ENCODE measurements around the gene PEAR1. TPM values are rescaled to one million over a fixed set of nuclear protein-coding genes. Genes with fewer than 3 reads are reported as not detected.

Gene PEAR1, protein sequence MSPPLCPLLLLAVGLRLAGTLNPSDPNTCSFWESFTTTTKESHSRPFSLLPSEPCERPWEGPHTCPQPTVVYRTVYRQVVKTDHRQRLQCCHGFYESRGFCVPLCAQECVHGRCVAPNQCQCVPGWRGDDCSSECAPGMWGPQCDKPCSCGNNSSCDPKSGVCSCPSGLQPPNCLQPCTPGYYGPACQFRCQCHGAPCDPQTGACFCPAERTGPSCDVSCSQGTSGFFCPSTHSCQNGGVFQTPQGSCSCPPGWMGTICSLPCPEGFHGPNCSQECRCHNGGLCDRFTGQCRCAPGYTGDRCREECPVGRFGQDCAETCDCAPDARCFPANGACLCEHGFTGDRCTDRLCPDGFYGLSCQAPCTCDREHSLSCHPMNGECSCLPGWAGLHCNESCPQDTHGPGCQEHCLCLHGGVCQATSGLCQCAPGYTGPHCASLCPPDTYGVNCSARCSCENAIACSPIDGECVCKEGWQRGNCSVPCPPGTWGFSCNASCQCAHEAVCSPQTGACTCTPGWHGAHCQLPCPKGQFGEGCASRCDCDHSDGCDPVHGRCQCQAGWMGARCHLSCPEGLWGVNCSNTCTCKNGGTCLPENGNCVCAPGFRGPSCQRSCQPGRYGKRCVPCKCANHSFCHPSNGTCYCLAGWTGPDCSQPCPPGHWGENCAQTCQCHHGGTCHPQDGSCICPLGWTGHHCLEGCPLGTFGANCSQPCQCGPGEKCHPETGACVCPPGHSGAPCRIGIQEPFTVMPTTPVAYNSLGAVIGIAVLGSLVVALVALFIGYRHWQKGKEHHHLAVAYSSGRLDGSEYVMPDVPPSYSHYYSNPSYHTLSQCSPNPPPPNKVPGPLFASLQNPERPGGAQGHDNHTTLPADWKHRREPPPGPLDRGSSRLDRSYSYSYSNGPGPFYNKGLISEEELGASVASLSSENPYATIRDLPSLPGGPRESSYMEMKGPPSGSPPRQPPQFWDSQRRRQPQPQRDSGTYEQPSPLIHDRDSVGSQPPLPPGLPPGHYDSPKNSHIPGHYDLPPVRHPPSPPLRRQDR
- 71.5 TPM for polyA plus RNA-seq (2013, experiment 1 of 2; ENCODE audit: insufficient read length)
- polyA plus RNA-seq (2013, experiment 2 of 2; ENCODE audit: insufficient read length), result 74.0 TPM

DNA sequence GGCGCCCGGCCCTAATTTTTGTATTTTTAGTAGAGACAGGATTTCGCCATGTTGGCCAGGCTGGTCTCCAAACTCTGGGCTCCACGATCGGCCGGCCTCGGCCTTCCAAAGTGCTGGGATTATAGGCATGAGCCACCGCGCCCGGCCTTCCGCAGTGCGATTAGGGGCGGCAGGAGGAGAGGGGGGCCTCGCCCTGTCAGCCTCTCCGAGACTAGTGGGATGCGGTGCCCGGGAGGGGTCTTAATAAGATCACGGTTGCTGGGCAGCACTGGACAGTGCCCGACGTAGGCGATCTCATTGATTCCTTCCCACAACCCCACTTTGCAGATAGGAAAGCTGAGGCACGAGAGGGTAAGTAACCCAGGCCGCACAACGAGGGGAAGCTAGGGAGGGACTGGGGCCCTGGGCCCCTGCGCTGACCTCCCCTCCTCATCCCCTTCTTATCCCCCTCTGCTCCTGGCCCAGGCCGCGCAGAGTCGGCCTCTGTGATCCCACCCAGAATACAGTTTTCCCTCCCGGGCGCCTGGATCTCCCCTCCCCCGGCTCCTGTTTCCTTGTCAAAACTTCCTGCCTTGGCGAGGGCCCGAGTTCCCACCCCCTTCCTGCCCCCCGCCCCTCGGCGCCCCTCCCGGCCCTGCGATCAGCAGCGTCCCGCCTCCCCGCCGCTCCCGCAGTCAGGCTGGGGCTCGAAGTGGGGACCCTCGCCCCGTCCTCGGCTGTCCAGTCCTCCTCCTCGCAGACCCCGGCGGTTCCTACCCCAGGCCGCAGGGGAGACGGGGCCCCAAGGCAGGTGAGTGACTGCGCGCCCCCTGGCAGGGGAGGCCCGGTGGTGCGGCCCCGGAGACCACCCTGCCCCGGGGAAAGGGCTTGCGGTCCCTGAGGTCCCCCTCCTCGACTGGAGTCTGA is at the start of gene PEAR1:
TSS of gene PEAR1 (plus strand) at position 671 of the 906 bp plus-strand sequence. CDS start 10,209 bp downstream, outside the sequence.
- peak; percentile 72 for DNase-seq

DNA sequence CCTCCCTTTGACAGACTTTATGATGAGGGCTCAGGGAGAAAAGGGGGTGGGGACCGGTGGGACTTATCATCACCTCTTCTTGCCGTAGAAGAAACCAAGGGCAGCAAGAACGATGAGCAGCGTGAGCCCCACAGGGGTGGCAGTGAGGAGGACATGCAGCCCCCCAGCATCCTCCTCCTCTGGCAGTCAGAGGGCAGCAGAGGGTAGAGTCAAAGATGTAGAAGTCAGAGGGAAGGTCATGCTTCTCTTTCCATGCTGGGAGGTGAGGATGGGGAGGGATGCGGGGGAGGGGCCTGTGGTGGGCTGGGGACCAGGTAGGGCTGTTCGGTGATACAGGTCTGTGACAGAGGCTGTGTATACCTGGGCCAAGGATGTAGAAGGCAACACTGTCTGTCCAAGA is 49.4 kb upstream of the PEAR1 start:
- no peak for DNase-seq

DNA sequence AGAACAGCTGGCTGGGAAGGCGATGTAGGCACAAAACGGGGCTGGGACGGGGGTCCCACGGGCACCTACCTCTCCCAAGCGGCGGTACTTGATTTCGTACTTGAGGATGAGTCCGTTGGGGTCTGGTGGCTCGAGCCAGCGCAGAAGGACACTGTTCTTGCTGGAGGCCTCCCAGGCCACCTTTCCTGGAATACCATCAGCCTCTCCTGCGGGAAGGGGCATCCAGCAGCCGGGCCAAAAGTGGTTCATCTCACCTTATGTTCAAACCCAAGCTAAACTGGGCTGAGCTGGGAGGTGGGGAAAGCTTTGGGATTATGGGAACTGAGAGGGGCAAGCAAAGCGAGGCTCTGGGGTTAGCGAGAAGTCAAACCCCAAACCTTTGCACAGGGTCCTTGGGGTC is 48.9 kb upstream of the PEAR1 start:
- DNase-seq, result no peak

DNA sequence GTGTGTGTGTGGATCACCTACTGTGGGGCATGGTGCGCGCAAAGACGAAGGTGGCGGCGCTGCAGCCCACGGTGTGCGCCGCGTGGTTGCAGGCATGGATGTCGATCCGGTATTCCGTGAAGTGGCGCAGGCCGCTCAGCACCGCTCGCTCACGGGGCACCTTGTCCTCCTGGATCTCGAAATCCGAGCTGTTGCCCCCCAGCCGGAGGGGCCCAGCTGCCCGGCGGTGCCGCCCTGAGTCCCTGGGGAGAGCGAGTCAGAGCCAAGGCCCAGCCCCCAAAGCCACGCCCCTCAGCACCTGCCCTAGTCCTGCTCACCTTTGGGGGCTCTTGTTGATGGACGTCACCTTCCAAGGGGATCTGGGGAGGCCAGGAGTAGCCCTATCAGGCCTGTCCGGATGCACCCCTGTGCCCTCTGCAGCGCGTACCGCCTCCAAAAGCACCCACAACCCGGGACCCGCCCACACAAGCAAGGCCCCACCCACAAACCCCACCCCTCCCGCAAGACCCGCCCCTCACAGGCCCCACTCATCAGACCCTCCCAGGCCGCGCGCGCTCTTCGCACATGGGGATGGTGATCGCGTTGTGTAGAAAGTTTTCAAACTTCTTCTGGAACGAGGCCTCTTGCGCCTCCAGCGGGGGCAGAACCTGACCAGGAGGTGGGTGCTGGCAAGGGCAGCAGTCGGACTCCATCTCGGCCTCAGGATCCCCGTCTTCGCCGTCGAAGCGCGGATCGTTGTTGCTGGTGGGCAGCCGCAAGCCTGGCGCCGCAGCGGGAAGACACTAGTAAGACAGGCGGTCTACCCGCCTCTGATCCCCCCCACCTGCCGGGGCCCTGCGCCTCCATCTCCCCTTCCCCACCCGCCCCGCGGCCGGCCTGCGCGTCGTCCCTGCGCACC is 48.2 kb upstream of the PEAR1 start:
- no peak for DNase-seq

DNA sequence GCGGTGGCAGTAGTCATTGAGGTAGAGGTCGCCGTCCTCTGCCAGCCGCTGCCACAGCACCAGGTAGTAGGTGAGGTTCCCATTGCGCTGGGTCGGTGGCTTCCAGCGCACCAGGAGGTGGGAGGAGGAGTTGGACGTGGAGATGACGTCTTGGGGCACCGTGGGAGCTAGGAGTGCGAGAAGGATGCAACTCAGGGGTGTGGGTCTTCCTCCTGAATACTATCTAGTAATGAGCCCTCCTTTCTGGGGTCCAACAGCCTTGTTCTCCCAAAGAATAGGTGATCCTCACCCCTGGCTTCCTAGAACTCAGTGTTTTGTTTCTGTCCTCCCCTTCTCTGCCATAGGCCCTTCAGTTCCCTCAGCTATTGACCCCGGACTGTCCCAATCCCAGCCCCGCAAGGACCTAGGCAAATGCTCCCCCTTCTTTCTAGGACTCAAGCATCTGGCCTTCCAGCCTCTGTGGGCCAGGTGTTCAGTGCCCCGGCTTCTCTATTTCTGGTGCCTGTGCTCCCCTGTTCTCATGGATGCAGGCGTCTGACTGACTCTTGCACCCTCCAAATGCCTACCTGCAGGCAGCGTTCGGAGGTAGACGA is 47.5 kb upstream of the PEAR1 start:
- no peak for DNase-seq

DNA sequence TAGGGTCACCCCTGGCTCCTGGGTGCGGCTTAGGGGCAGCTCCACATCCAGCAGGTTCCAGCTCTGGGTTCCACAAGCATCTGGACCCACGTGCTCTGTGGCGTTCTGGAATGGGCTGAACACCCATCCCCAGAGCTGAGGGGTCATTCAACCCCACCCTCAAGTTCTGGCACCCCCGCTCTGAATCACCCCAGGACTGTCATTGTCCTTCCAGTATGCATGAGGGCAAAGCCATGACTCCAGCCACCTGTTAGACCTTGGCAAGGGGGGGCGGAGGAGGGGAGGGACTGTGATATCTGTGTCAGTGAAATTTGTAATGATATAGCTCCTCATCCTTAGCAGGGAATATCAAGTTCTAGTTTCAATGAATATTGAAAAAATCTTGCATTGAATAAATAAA is 46.9 kb upstream of the PEAR1 start:
- DNase-seq, result no peak

DNA sequence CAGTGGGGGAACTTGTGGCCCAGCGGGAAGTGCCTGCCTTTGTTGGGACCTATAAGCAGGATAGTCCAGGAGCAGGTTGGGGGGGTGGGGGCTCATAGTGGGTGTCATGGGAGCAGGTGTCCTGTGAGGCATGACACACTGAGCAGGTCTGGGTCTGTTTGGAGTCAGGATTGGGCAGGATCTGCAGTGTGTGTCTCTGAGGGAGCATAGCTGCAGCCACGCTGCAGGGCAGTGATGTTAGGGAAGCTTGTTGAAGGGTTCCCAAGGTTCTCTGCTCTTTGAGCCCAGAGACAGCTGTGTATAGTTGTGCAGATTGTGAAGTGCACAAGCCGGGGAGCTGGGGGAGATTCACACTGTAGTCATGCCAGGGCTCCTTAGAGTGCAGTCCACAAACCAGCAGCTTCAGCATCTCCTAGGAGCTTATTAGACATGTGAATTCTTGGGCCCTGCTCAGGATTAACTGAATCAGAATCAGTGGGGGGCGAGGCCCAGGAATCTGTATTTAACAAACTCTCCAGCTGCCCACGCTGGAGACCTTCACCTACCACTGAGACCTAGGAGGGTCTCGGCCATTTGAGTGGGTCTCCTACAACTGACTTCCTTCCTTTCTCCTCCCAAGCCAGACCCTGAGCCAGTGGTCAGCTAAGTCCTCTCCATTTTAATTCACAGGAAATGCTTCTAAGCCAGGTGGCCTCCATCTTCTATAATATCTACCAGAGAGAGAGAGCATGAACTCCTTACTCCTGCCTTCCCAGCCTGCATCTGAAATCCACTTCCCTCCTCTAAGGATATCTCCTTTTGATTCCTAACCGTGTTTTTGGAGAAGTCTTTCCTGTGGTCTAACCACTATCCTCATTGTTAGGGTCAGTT is 45.7 kb upstream of the PEAR1 start:
- no peak for DNase-seq

DNA sequence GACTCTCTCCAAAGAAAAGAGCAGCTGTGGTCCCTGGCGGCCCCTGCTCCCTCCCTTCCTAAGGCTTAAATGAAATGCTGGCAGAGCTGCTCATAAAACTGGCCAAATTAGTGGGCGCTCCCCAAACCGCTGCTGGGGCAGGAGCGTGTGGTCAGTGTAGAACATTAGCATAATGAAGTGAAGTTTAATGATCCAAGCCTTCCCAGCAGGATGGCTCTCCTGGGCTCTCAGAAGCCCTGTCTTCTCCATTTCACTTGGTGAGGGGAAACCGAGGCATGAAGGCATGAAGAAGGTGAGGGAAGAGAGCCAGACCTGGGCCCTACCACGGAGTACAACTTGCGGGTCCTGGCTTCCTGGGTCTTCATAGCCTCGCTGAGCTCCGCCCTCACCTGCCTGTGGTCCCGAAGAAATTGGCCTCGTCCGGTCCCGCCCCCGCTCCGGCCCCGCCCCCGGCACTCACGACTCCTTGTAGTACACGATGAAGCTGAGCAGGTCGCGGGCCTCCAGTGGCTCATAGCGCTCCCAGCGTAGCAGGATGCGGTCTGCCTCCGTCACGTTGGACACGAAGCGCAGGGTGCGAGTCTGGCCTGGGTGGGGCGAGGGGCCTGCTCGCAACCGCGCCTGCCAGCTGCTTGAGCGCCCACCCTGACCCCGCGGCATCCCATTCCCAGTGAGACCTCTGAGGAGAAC is 44.9 kb upstream of the PEAR1 start:
- no peak for DNase-seq

DNA sequence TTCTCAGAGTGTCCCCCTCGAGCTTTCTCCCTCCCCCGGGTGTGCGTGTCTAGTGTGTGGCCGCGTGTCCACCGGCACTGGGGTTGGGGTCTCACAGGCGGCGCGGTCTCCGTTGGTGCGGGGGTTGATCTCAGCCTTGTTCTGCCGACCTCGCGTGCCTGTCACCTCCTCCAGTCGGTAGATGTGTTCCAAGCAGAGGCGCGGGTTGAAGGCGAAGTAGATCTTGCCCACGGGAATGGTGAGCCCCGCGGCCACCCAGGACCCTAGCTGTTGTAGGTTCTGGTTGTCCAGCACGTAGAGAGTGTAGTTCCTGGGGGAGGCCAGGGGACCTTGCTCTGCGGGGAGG is 44.4 kb upstream of the PEAR1 start:
- no peak for DNase-seq

DNA sequence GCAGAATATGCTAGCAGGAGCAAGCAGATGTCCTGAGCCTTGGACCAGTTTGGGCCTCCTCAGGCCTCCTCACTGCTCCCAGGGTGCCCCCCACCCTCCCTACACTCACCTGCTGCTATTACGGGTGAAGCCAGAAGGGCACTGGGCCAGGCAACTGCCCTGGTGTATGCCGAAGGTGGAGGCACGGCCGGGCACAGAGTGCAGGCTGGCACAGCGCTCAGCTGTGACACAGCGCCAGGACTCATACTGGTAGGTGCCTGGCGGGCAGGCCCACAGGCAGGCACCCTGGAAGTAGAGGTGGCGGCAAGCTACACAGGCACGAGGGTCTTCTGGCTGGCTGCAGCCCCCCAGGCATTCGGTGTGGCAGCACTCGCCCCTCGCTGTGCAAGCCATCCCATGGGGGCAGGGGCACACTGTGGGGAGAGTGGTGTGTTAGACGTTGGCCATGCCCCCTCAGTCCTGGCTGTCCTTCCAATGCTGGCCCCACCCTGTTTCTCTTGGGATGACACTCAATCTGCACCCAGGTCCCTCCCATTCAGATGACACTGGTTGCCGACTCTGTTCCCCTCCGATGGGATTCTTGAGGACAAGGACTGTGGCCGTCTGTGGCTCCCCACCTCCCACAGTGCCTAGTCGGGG is 41.6 kb upstream of the PEAR1 start:
- no peak for DNase-seq

DNA sequence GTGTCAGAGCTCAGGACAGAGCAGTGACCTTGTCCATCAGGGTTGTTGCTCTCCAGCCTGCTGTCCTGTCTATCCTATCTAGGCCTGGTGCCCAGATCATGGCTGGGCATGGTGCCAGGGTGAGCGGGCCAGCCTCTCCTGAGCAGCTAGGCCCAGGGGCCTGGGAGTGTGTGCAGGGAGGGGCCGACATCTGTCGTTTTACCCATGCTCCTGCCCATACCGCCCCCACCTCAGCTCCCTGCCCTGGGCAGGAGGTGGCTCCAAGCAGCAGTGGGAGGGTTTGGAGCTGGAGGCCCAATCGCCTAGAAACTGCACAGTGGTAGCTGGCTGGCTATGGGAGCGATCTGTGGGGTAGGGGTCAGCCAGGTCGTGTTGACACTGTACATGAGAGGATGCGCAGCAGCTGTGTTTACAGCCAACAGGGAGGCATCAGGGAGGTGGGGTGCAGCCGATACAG is 41.1 kb upstream of the PEAR1 start:
- DNase-seq, result no peak

DNA sequence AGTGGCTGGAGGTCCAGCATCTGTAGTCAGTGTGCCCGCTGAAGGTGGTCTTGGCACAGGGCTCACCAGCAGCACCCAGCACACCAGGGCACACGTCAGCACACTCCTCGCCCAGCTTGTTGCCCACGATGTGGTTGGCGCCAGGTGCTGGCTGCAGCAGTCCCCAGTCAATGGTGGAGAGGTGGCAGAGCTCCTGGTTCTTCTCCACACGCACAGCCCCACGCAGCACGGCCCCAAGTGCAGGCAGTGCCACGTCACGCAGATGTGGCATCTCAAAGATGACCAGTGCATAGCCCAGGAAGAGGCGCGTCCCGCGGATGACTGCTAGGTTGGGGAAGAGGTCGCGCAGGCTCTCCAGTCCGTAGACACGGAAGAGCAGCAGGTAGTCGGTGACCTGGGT is 39.8 kb upstream of the PEAR1 start:
- no peak for DNase-seq

DNA sequence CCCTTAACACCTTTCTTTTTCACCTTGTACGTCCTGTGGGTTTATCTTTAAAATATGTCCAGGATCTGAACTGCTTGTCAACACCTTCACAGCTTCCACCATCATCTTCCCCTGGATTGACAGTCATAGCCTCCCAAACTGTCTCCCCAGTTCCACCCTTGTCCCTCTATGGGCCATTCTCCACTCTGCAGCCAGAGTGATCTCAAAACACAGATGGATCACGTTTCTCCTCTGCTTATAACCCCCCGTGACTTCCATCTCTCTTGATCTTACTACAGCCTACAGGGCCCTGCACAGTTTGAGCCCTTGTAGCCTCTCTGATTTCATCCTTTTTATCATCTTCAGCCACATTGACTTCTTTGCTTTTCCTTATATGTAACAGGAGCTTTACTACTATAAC is 38.9 kb upstream of the PEAR1 start:
- DNase-seq, result no peak

DNA sequence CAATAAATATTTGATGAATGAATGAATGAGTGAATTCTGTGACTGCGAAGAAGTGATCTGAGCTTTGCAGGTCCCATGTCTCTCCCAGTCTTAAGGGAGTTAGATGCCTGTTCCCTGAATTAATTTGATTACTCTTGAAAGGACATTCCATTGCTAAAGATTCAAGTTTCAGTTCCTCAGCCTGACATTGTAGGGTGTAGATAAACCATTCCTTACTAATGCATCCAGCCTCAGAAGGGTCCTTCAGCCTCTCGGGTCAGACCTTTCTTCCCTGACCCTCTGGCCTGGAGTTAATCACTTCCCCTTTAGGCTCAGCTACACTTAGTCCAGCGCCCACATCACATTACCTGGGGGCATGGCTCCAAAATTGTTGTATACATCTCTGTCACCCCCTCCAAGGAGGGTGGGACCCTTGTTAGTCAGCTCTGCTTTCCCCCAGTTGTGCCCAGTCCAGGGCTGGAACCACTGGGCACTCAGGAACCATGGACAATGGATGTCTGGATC is 37.2 kb upstream of the PEAR1 start:
- DNase-seq, result no peak

DNA sequence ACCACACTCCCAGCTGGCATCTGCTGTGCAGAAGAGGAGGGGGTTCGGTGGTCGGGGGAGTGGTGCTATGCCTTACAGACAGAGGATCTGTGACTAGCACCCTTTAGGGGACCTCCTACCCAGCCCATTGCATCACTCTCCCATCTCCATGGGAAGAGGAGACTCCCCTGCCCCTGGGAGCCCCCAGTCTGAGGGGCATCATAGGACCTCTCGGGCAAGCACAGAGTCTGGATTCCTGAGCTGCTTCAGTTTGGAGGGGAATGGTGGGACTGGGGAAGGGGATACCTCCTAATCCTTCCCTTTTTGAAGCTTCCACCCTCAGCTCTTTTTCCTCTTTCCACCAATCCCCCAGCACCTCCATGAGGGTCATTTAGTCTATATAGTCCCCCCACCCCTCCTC is 36.0 kb upstream of the PEAR1 start:
- no peak for DNase-seq

DNA sequence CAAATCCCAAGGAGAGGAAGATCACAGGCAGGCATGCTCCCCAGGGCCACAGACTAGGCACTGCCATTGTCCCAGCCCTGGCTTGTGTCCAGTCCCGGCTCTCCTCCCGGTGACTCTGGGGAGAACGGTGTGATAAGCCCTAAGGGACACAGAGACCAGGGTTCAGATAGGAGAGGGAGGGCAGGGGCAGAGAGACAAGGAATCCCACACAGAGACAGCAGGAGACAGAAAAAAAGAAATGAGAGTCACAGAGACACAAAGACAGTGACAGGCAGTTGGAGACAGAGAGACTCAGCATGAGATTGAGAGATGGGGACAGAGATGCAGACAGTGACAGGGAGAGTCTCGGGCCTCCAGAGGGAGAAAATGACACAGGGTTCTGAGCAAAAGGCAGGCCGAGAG is 35.0 kb upstream of the PEAR1 start:
- DNase-seq, result no peak

DNA sequence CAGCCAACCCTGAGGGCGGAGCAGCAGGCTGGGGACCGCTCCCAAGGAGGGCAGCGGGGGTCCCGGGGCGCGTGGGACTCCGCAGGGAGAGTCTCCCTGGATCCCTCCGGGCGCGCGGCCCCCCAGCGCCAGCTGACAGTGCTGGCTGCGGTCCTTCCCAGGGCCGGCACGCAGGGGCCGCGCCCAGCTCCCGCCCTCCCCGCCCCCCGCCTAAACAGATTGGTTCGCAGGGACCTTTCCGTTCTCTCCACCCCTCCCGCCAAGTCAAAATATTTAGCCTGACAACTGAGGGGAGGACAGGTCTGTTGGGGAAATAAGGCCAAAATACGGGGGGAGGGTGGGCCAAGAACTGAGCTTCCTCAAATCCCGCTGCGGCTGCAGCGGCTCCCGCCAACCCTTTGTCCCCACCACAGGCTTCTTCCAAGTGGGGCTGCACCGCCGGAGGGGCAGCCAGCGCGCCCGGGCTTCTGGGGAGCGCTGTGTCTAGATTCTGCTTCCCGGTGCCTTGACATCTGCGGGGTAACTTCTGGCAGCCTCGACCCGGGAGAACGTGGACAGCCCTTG is 34.5 kb upstream of the PEAR1 start, which contains the start of gene INSRR:
TSS of gene INSRR (minus strand) at position 159 of the 564 bp plus-strand sequence. CDS start 496 bp downstream, outside the sequence.
- no peak for DNase-seq

Measured in fibroblast of skin of abdomen (primary cell).